Astrocyte (in vitro differentiated cells and primary cell): ENCODE measurements around the gene ASB4. TPM values are rescaled to one million over a fixed set of nuclear protein-coding genes. Genes with fewer than 3 reads are reported as not detected.

Experiments
- DNase-seq: peaks from one replicate; pipeline ENCODE4 v3.0.0-alpha.2; 2010; ENCODE audit warnings: low read depth
- FAIRE-seq: peaks from 2 replicates; lab custom pipeline; 2011; peaks lifted over from hg19 to GRCh38; lab: Jason Lieb, UNC
- H2AFZ ChIP-seq: 2 replicates; pipeline ENCODE4 v1.6.0; 2012; ENCODE audit warnings: low read depth, low read length, inconsistent platforms
- H3K27ac ChIP-seq: 2 replicates; pipeline ENCODE4 v1.5.1; 2011; ENCODE audit warnings: low read depth, low read length, inconsistent platforms
- H3K27me3 ChIP-seq: 2 replicates; pipeline ENCODE4 v1.6.0; 2011; ENCODE audit warnings: low read length, inconsistent platforms; ENCODE audit not compliant: insufficient read depth
- H3K36me3 ChIP-seq: 2 replicates; pipeline ENCODE4 v1.5.1; 2011; ENCODE audit warnings: low read length, inconsistent platforms; ENCODE audit not compliant: insufficient read depth
- H3K4me1 ChIP-seq: 2 replicates; pipeline ENCODE4 v1.5.1; 2011; ENCODE audit warnings: low read length, inconsistent platforms; ENCODE audit not compliant: insufficient read depth
- H3K4me2 ChIP-seq: 2 replicates; pipeline ENCODE4 v1.6.0; 2012; ENCODE audit warnings: low read length, inconsistent platforms
- H3K4me3 ChIP-seq: 2 replicates; pipeline ENCODE4 v1.5.1; 2011; ENCODE audit warnings: low read depth, mild to moderate bottlenecking, low read length, inconsistent platforms; ENCODE audit not compliant: insufficient read depth
- H3K79me2 ChIP-seq: 2 replicates; pipeline ENCODE4 v1.6.0; 2012; ENCODE audit warnings: mild to moderate bottlenecking, low read length, inconsistent platforms; ENCODE audit not compliant: insufficient read depth
- H3K9ac ChIP-seq: 2 replicates; pipeline ENCODE4 v1.6.0; 2012; ENCODE audit warnings: mild to moderate bottlenecking, low read length, inconsistent platforms
- H3K9me3 ChIP-seq: 2 replicates; pipeline ENCODE4 v1.5.1; 2012; ENCODE audit warnings: low read depth, mild to moderate bottlenecking, low read length, inconsistent platforms; ENCODE audit not compliant: insufficient read depth
- H4K20me1 ChIP-seq: 2 replicates; pipeline ENCODE4 v1.6.0; 2012; ENCODE audit warnings: low read length, inconsistent platforms; ENCODE audit not compliant: insufficient read depth
- H3K27ac Mint-ChIP-seq: one replicate; pipeline ENCODE4 v1.8.0; 2021; ENCODE audit warnings: mild to moderate bottlenecking, mixed read lengths; ENCODE audit not compliant: unreplicated experiment
- H3K27me3 Mint-ChIP-seq: one replicate; pipeline ENCODE4 v1.8.0; 2021; ENCODE audit warnings: low read depth, mixed read lengths; ENCODE audit not compliant: unreplicated experiment
- H3K36me3 Mint-ChIP-seq: one replicate; pipeline ENCODE4 v1.8.0; 2021; ENCODE audit warnings: low read depth, mixed read lengths; ENCODE audit not compliant: unreplicated experiment
- H3K4me1 Mint-ChIP-seq: one replicate; pipeline ENCODE4 v1.8.0; 2021; ENCODE audit warnings: low read depth, mixed read lengths; ENCODE audit not compliant: unreplicated experiment
- H3K4me3 Mint-ChIP-seq: one replicate; pipeline ENCODE4 v1.8.0; 2021; ENCODE audit warnings: mild to moderate bottlenecking, moderate library complexity, mixed read lengths; ENCODE audit not compliant: unreplicated experiment
- H3K9me3 Mint-ChIP-seq: one replicate; pipeline ENCODE4 v1.8.0; 2021; ENCODE audit warnings: mild to moderate bottlenecking, mixed read lengths; ENCODE audit not compliant: unreplicated experiment
- EZH2 ChIP-seq: IDR thresholded peaks from 2 replicates; pipeline ENCODE4 v1.6.1; 2012; ENCODE audit warnings: mild to moderate bottlenecking, low read length, inconsistent platforms; ENCODE audit not compliant: insufficient read depth
- total RNA-seq: library from RNA; stranded (reverse); gene quantifications from 2 replicates; pipeline ENCODE4 v1.2.1, GENCODE V29; 2021
- TF ChIP-seq, protein P1 (sequence below): IDR thresholded peaks from 2 replicates; pipeline ENCODE4 v1.5.1; 2011; ENCODE audit warnings: low read depth, mild to moderate bottlenecking, inconsistent platforms, low read length, moderate library complexity; ENCODE audit not compliant: insufficient read depth

Gene ASB4
- total RNA-seq, 1 donor from 2014 or later, result not detected

DNA sequence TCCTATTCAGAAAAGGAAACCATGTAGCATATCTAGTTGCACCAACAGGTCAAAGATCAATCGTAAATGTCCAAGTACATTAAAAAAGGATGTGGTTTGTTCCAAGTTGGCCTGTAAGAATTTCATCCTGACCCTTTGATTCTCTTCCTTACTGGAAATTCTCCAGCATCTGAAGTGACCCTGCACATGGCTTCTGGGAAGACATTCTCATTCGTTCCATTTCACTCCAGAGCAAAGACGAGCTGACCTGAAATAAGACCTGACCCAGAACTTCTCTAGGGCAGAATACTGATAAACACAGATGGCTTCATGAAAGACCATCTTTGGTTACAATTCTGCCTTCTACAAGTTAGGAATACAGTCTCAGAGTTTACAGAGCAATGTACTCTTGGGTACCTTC, 39.8 kb downstream of the ASB4 start:
- no peaks in the 10 kb centered on the region for H3K27me3 Mint-ChIP-seq
- peaks cover 3% of the 10 kb centered on the region for H3K4me1 Mint-ChIP-seq
- Histone ChIP-seq H3K9ac (no peak overlapping the region), H3K27me3 (no peaks in the 10 kb centered on the region), H3K9me3 (no peaks in the 10 kb centered on the region), H3K27ac (no peak overlapping the region), H3K36me3 (no peaks in the 10 kb centered on the region), H4K20me1 (no peaks in the 10 kb centered on the region), H3K4me1 (no peaks in the 10 kb centered on the region), H2AFZ (no peak overlapping the region), H3K4me2 (no peak overlapping the region), H3K4me3 (no peak overlapping the region), H3K79me2 (no peaks in the 10 kb centered on the region)
- H3K36me3 Mint-ChIP-seq, result no peaks in the 10 kb centered on the region
- no peak for DNase-seq
- H3K27ac Mint-ChIP-seq, result no peak overlapping the region
- no peaks in the 10 kb centered on the region for H3K9me3 Mint-ChIP-seq
- no peak for FAIRE-seq
- H3K4me3 Mint-ChIP-seq, result no peak overlapping the region
- TF ChIP-seq EZH2, result no peak
- TF ChIP-seq, protein P1, sequence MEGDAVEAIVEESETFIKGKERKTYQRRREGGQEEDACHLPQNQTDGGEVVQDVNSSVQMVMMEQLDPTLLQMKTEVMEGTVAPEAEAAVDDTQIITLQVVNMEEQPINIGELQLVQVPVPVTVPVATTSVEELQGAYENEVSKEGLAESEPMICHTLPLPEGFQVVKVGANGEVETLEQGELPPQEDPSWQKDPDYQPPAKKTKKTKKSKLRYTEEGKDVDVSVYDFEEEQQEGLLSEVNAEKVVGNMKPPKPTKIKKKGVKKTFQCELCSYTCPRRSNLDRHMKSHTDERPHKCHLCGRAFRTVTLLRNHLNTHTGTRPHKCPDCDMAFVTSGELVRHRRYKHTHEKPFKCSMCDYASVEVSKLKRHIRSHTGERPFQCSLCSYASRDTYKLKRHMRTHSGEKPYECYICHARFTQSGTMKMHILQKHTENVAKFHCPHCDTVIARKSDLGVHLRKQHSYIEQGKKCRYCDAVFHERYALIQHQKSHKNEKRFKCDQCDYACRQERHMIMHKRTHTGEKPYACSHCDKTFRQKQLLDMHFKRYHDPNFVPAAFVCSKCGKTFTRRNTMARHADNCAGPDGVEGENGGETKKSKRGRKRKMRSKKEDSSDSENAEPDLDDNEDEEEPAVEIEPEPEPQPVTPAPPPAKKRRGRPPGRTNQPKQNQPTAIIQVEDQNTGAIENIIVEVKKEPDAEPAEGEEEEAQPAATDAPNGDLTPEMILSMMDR, result no peak

DNA sequence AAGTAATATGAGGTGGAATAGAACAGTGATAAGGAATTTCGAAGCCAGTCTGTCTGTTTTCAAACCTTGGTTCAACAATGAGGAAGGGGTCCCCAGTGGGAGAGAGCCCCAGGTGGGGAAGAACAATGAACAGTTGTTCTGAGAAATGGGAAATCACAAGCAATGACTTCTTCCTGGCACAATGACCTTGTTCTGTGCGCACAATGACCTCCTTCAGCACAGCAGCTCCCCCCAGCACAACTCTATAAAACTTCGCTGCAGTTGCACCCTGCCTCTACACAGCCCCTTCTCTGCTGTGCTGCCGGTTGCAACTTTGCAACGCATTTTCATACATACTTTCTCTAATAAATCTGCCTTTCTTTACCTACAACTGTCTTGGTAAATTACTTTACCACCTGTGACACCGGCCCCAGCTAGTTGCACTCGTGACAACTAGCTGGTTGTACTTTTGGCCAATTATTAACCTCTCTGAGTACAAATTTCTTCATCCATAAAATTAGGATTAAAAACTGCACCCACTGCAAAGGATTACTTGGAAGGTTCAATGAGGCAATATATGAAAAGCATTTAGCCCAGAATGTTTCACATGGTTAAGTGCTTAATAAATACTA, 40.5 kb downstream of the ASB4 start:
- no peak overlapping the region for H3K27ac ChIP-seq

More for the DNA sequence above, 40.5 kb downstream of the ASB4 start:
- peaks cover 3% of the 10 kb centered on the region for H3K4me1 Mint-ChIP-seq
- FAIRE-seq, result no peak
- TF ChIP-seq, protein P1, result no peak
- TF ChIP-seq EZH2, result no peak
- H3K27me3 Mint-ChIP-seq, result no peaks in the 10 kb centered on the region
- Histone ChIP-seq H3K4me1 (no peaks in the 10 kb centered on the region), H3K4me2 (no peak overlapping the region), H4K20me1 (no peaks in the 10 kb centered on the region), H3K27me3 (no peaks in the 10 kb centered on the region), H2AFZ (no peak overlapping the region), H3K79me2 (no peaks in the 10 kb centered on the region), H3K4me3 (no peak overlapping the region), H3K36me3 (no peaks in the 10 kb centered on the region), H3K9me3 (no peaks in the 10 kb centered on the region), H3K9ac (no peak overlapping the region)
- no peak for DNase-seq
- no peaks in the 10 kb centered on the region for H3K9me3 Mint-ChIP-seq
- H3K36me3 Mint-ChIP-seq, result no peaks in the 10 kb centered on the region
- H3K4me3 Mint-ChIP-seq, result no peak overlapping the region
- no peak overlapping the region for H3K27ac Mint-ChIP-seq
